Vagina (tissue), 2 donors: ENCODE results near the gene FSIP1.

Source experiments
- CTCF ChIP-seq, 3 experiments: fragments of 450-650 bp in 2 of 3; fragments of 200-600 bp in 1 of 3; sonication (generic) in 1 of 3; IDR thresholded peaks; one replicate each; pipeline ENCODE4 v1.5.1; 2017 to 2019; ENCODE audit warnings: antibody characterized with exemption in 3 of 3, mild to moderate bottlenecking in 2 of 3, moderate library complexity in 2 of 3
- POLR2A ChIP-seq, 2 donors: fragments of 450-650 bp; IDR thresholded peaks; one replicate each; pipeline ENCODE4 v1.6.1; 2017; ENCODE audit warnings: antibody characterized with exemption in 2 of 2, mild to moderate bottlenecking in 2 of 2, moderate library complexity in 2 of 2
- POLR2AphosphoS5 ChIP-seq, 2 donors: sonication (generic); formaldehyde crosslinking; IDR thresholded peaks; one replicate each; pipeline ENCODE4 v1.9.0; 2017; ENCODE audit warnings: antibody characterized with exemption in 2 of 2, mild to moderate bottlenecking in 2 of 2, low read depth in 1 of 2; ENCODE audit not compliant: insufficient read depth in 1 of 2

GRCh38 chr15:39748276-39748675, 34.4 kb downstream of the FSIP1 start:
- TF ChIP-seq POLR2A (IDR thresholded peaks at IDR 0.05) (no peak), CTCF (IDR thresholded peaks at IDR 0.05) (no peak), POLR2AphosphoS5 (IDR thresholded peaks at IDR 0.05; ENCODE audit: insufficient read depth in 1 of 2, low read depth in 1 of 2) (no peak)
